Endothelial cell of umbilical vein (primary cell): ENCODE measurements around the gene DTX3L. TPM values are rescaled to one million over a fixed set of nuclear protein-coding genes. Genes with fewer than 3 reads are reported as not detected.
"Not testable (repeated sequence)": the region's sequence is repeated elsewhere in the genome, so short reads cannot be mapped to it uniquely, and the experiment has no call there.

Experiments
- BruUV-seq: library from RNA; stranded (reverse); fragments of 400-500 nt; replicated peaks from 2 replicates; lab custom pipeline; 2021; lab: Mats Ljungman, UMichigan
- CTCF ChIA-PET: fragments of 300-600, 350-600 bp; sonication (Branson Sonifier 250); formaldehyde crosslinking; loops from one replicate; lab custom pipeline; 2021; ENCODE audit warnings: antibody characterized with exemption, inconsistent platforms; lab: Charles Lee
- POLR2A ChIA-PET: fragments of 300-600, 350-600 bp; sonication (Branson Sonifier 250); formaldehyde crosslinking; loops from one replicate; lab custom pipeline; 2021; ENCODE audit warnings: antibody characterized with exemption, inconsistent platforms; lab: Charles Lee
- DNase-seq: peaks from one replicate; pipeline ENCODE4 v3.0.0-alpha.2; 2011; ENCODE audit warnings: low read depth, low spot score
- FAIRE-seq: peaks from 2 replicates; lab custom pipeline; 2011; peaks lifted over from hg19 to GRCh38; lab: Jason Lieb, UNC
- H2AFZ ChIP-seq: 2 replicates; pipeline ENCODE4 v1.6.0; 2012; ENCODE audit warnings: low read depth, low read length, control low read depth, inconsistent platforms
- H3K27ac ChIP-seq: 2 replicates; pipeline ENCODE4 v1.5.1; 2011; ENCODE audit warnings: low read depth, mild to moderate bottlenecking, control low read depth, low read length, moderate library complexity; ENCODE audit not compliant: insufficient read depth
- H3K27me3 ChIP-seq, 2 experiments: 2 replicates each; pipeline versions ENCODE4 v1.6.0 to v1.6.1; 2011; ENCODE audit warnings: low read length in 2 of 2, mixed read lengths in 1 of 2; ENCODE audit not compliant: control insufficient read depth in 2 of 2, insufficient read depth in 2 of 2
- H3K36me3 ChIP-seq, 2 experiments: 2 replicates in 1 of 2; 3 replicates in 1 of 2; pipeline ENCODE4 v1.5.1; 2011; ENCODE audit warnings: low read length in 2 of 2, mild to moderate bottlenecking in 1 of 2, moderate library complexity in 1 of 2; ENCODE audit not compliant: control insufficient read depth in 2 of 2, insufficient read depth in 2 of 2; ENCODE audit errors: extremely low read depth in 1 of 2
- H3K4me1 ChIP-seq: 3 replicates; pipeline ENCODE4 v1.5.1; 2011; ENCODE audit warnings: mild to moderate bottlenecking, low read length; ENCODE audit not compliant: control insufficient read depth, insufficient read depth; ENCODE audit errors: extremely low read depth
- H3K4me2 ChIP-seq: 2 replicates; pipeline ENCODE4 v1.6.1; 2011; ENCODE audit warnings: low read length, control low read depth, mixed read lengths; ENCODE audit not compliant: insufficient read depth
- H3K4me3 ChIP-seq, 3 experiments: fragments of 200-600 bp in 1 of 3; sonication (generic), shearing (Covaris generic) in 1 of 3; replicated peaks in 1 of 3; 2 replicates each; pipeline ENCODE4 v1.5.1; 2011 to 2016; ENCODE audit warnings: control low read depth in 3 of 3, low read length in 3 of 3, mild to moderate bottlenecking in 2 of 3, inconsistent platforms in 1 of 3, low read depth in 1 of 3, moderate library complexity in 1 of 3; ENCODE audit not compliant: insufficient read depth in 1 of 3
- H3K79me2 ChIP-seq: 2 replicates; pipeline ENCODE4 v1.6.0; 2012; ENCODE audit warnings: low read length, inconsistent platforms; ENCODE audit not compliant: control insufficient read depth, insufficient read depth
- H3K9ac ChIP-seq: replicated peaks from 2 replicates; pipeline ENCODE3; 2011; ENCODE audit warnings: low read length, control low read depth; ENCODE audit not compliant: insufficient read depth; ENCODE audit errors: extremely low read depth
- H3K9me1 ChIP-seq: replicated peaks from 3 replicates; pipeline ENCODE4 v1.6.0; 2011; ENCODE audit warnings: mild to moderate bottlenecking, low read length; ENCODE audit not compliant: control insufficient read depth, insufficient read depth; ENCODE audit errors: extremely low read depth
- H3K9me3 ChIP-seq: replicated peaks from 2 replicates; pipeline ENCODE4 v1.5.1; 2012; ENCODE audit warnings: low read length, inconsistent platforms; ENCODE audit not compliant: control insufficient read depth, insufficient read depth
- H4K20me1 ChIP-seq: replicated peaks from 2 replicates; pipeline ENCODE3; 2011; ENCODE audit warnings: mild to moderate bottlenecking, low read length; ENCODE audit not compliant: control insufficient read depth, insufficient read depth; ENCODE audit errors: extremely low read depth
- EZH2 ChIP-seq: IDR thresholded peaks from 2 replicates; pipeline ENCODE4 v1.6.1; 2012; ENCODE audit warnings: borderline replicate concordance, low read depth, mild to moderate bottlenecking, moderate library complexity, low read length, inconsistent platforms; ENCODE audit not compliant: severe bottlenecking
- FOS ChIP-seq: IDR thresholded peaks from 2 replicates; pipeline ENCODE4 v1.6.1; 2011; ENCODE audit warnings: mild to moderate bottlenecking, low read length, moderate library complexity, borderline replicate concordance; ENCODE audit not compliant: insufficient read depth
- GATA2 ChIP-seq: IDR thresholded peaks from 2 replicates; pipeline ENCODE4 v1.7.0; 2011; ENCODE audit warnings: low read depth, mild to moderate bottlenecking, moderate library complexity, mixed read lengths, low read length; ENCODE audit not compliant: insufficient read length, insufficient read depth
- JUN ChIP-seq: IDR thresholded peaks from 2 replicates; pipeline ENCODE4 v1.6.1; 2011; ENCODE audit warnings: borderline replicate concordance, low read depth; ENCODE audit not compliant: insufficient read length, insufficient read depth
- MYC ChIP-seq: IDR thresholded peaks from one replicate; pipeline ENCODE4 v1.6.1; 2011; ENCODE audit warnings: mild to moderate bottlenecking, low read depth, low read length
- POLR2A ChIP-seq: IDR thresholded peaks from 2 replicates; pipeline ENCODE4 v1.6.1; 2012; ENCODE audit warnings: low read depth, mild to moderate bottlenecking, control low read depth, low read length
- POLR2AphosphoS5 ChIP-seq: IDR thresholded peaks from 2 replicates; pipeline ENCODE4 v1.6.1; 2012; ENCODE audit warnings: low read depth, mild to moderate bottlenecking, control low read depth, low read length, moderate library complexity; ENCODE audit not compliant: insufficient read depth
- dilution Hi-C: fragments of 300-500 bp; cut with MboI; formaldehyde crosslinking; loops from one replicate; pipeline ENCODE4 v1.15.0; 2019; ENCODE audit warnings: low sequenced_read_pairs; ENCODE audit not compliant: extremely low pct_ligation_motif_present
- intact Hi-C: fragments of 100-400 bp; cut with micrococcal nuclease; formaldehyde crosslinking; loops from one replicate; pipeline ENCODE4 v1.10.0; 2022
- polyA plus RNA-seq, 4 experiments: library from polyadenylated mRNA; depleted of rRNA in 3 of 4; stranded (reverse) in 3 of 4; unstranded in 1 of 4; fragments of >200 nt; gene quantifications; 2 replicates each; pipeline versions ENCODE4 v1.2.1 to v1.2.3, GENCODE V29; 2011 to 2012; ENCODE audit warnings: missing spikeins in 1 of 4
- total RNA-seq: library from RNA; stranded (reverse); gene quantifications from 2 replicates; pipeline ENCODE4 v1.2.3, GENCODE V29; 2021
- TF ChIP-seq, protein P1 (sequence below): IDR thresholded peaks from 2 replicates; pipeline ENCODE4 v1.6.1; 2011; ENCODE audit not compliant: insufficient read depth, insufficient read length
- TF ChIP-seq, protein P2 (sequence below), 2 donors: IDR thresholded peaks; 1 replicate in 1 of 2; 2 replicates in 1 of 2; pipeline ENCODE4 v1.5.1; 2011; ENCODE audit warnings: low read length in 2 of 2, mild to moderate bottlenecking in 2 of 2, moderate library complexity in 2 of 2, control low read depth in 1 of 2, inconsistent platforms in 1 of 2, low read depth in 1 of 2; ENCODE audit not compliant: insufficient read depth in 1 of 2; ENCODE audit errors: extremely low read depth in 1 of 2

DTX3L gene
- total and polyA plus RNA-seq, 2 donors (not counting 3 experiments of a cell fraction or from before 2014, with no cell fraction given) = 3.2 to 20.5 TPM

DNA sequence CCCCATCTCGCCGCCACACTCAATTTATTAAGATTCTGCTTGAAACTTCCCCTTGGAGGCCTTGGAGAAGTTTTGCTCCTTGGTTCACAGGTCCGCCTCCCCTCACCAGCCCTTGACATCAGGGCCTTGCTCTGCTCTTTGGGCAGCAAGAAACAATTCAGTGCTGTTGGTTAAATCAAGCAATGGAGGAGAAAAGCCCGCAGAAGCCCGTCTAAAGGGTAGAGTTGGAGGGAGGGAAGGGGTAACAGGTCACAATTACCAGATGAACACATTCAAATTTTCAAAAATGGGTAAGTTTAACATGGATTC, 467 bp upstream of the DTX3L start:
- Histone ChIP-seq H3K4me2 (peak overlapping the region; percentile 87), H3K4me3 (peak overlapping the region; percentile 60 to 96 (median 74)), H3K36me3 (peaks cover 0 to 3% of the 10 kb centered on the region in 2 experiments), H3K4me1 (peaks cover 8% of the 10 kb centered on the region), H4K20me1 (no peaks in the 10 kb centered on the region), H3K27ac (peak overlapping the region; percentile 63), H3K27me3 (no peaks in the 10 kb centered on the region), H3K9ac (peak overlapping the region; percentile 65), H3K9me1 (no peaks in the 10 kb centered on the region), H2AFZ (peak overlapping the region; percentile 84), H3K9me3 (no peaks in the 10 kb centered on the region), H3K79me2 (no peaks in the 10 kb centered on the region)
- CTCF ChIA-PET = interaction anchor here (0.9 to 8.8 kb wide), 4 partner anchors 10 to 179 kb away, joined by 3 to 129 read pairs (median 5); partner anchors contain the start of genes FAM162A and PARP14
- TSS peak; percentile 70 for BruUV-seq
- intact Hi-C loops (loop anchor here (1.0 to 5.0 kb wide), 3 partner anchors 116 to 171 kb away; partner anchors contain the start of gene WDR5B), dilution Hi-C loops (no loop called here)
- POLR2A ChIA-PET = no interaction called here
- FAIRE-seq = peak; percentile 26
- TF ChIP-seq, protein P1, sequence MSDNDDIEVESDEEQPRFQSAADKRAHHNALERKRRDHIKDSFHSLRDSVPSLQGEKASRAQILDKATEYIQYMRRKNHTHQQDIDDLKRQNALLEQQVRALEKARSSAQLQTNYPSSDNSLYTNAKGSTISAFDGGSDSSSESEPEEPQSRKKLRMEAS = no peak
- TF ChIP-seq GATA2 (no peak), POLR2A (no peak), MYC (no peak), EZH2 (no peak), FOS (no peak), JUN (no peak), POLR2AphosphoS5 (no peak)
- TF ChIP-seq, protein P2, sequence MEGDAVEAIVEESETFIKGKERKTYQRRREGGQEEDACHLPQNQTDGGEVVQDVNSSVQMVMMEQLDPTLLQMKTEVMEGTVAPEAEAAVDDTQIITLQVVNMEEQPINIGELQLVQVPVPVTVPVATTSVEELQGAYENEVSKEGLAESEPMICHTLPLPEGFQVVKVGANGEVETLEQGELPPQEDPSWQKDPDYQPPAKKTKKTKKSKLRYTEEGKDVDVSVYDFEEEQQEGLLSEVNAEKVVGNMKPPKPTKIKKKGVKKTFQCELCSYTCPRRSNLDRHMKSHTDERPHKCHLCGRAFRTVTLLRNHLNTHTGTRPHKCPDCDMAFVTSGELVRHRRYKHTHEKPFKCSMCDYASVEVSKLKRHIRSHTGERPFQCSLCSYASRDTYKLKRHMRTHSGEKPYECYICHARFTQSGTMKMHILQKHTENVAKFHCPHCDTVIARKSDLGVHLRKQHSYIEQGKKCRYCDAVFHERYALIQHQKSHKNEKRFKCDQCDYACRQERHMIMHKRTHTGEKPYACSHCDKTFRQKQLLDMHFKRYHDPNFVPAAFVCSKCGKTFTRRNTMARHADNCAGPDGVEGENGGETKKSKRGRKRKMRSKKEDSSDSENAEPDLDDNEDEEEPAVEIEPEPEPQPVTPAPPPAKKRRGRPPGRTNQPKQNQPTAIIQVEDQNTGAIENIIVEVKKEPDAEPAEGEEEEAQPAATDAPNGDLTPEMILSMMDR (IDR thresholded peaks at IDR 0.05; ENCODE audit: extremely low read depth in 1 of 2, insufficient read depth in 1 of 2, low read depth in 1 of 2, low read length in 2 of 2) = no peak
- no peak for DNase-seq

DNA sequence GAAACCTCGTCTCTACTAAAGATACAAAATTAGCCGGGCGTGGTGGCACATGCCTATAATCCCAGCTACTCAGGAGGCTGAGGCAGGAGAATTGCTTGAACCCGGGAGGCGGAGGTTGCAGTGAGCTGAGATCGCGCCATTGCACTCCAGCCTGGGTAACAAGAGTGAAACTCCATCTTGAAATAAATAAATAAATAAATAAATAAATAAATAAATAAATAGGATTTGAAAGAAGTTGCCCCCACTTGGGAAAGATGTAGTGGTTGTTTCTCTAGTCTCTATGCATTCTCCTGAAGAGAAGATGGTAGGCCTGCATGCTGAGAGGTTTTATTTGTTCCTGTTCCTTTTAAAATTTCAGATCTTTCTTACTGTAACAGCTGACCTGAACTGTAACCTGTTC, 4.0 kb downstream of the DTX3L start:
- CTCF ChIA-PET = interaction anchor here (1.8 kb wide), 2 partner anchors 11 to 111 kb away, joined by 4 to 5 read pairs; no protein-coding TSS in a partner anchor
- H4K20me1 ChIP-seq, H3K27ac ChIP-seq, FAIRE-seq, H3K4me2 ChIP-seq, H3K79me2 ChIP-seq, dilution Hi-C loops, H3K9me1 ChIP-seq, H3K36me3 ChIP-seq, DNase-seq, H3K27me3 ChIP-seq, H3K9ac ChIP-seq, H2AFZ ChIP-seq, BruUV-seq, intact Hi-C loops, H3K9me3 ChIP-seq, POLR2A ChIA-PET, H3K4me3 ChIP-seq: not testable (repeated sequence)
- H3K4me1 ChIP-seq = peaks cover 13% of the 10 kb centered on the region
